ENCODE data around the gene HTT.

Gene HTT

GRCh38 chr4:3218824-3219760 is 144.6 kb downstream of the HTT start:
- no peak for DNase-seq (ENCODE audit: low spot score)

GRCh38 chr4:3219761-3220475 is 145.4 kb downstream of the HTT start:
- DNase-seq (ENCODE audit: low spot score) = no peak

- DNase-seq (ENCODE audit: low spot score) = no peak
Measured at GRCh38 chr4:3220476-3221183, 146.1 kb downstream of the HTT start.

- DNase-seq (ENCODE audit: low spot score) = no peak
Measured at GRCh38 chr4:3221184-3221494, 146.7 kb downstream of the HTT start.

GRCh38 chr4:3221996-3222395 is 147.5 kb downstream of the HTT start:
- no peak for DNase-seq (ENCODE audit: low spot score)

- no peak for DNase-seq (ENCODE audit: low spot score)
Measured at GRCh38 chr4:3223346-3223745, 148.9 kb downstream of the HTT start.

GRCh38 chr4:3223956-3224748 is 149.7 kb downstream of the HTT start:
- DNase-seq (ENCODE audit: low spot score) = no peak

- no peak for DNase-seq (ENCODE audit: low spot score)
Measured at GRCh38 chr4:3225071-3225850, 150.8 kb downstream of the HTT start.

GRCh38 chr4:3225936-3226335 is 151.5 kb downstream of the HTT start:
- no peak for DNase-seq (ENCODE audit: low spot score)

GRCh38 chr4:3226467-3226866 is 152.0 kb downstream of the HTT start:
- DNase-seq (ENCODE audit: low spot score) = no peak

GRCh38 chr4:3226944-3227343 is 152.5 kb downstream of the HTT start:
- no peak for DNase-seq (ENCODE audit: low spot score)

GRCh38 chr4:3227878-3228675 is 153.6 kb downstream of the HTT start:
- DNase-seq (ENCODE audit: low spot score) = no peak

GRCh38 chr4:3228881-3229280 is 154.4 kb downstream of the HTT start:
- DNase-seq (ENCODE audit: low spot score) = no peak

- DNase-seq (ENCODE audit: low spot score) = no peak
Measured at GRCh38 chr4:3229328-3229727, 154.8 kb downstream of the HTT start.

GRCh38 chr4:3229964-3230363 is 155.5 kb downstream of the HTT start:
- DNase-seq (ENCODE audit: low spot score) = no peak

- DNase-seq (ENCODE audit: low spot score) = no peak
Measured at GRCh38 chr4:3231471-3231870, 157.0 kb downstream of the HTT start.

- no peak for DNase-seq (ENCODE audit: low spot score)
Measured at GRCh38 chr4:3232001-3232400, 157.5 kb downstream of the HTT start.

GRCh38 chr4:3232871-3233271 is 158.4 kb downstream of the HTT start:
- no peak for DNase-seq (ENCODE audit: low spot score)

- no peak for DNase-seq (ENCODE audit: low spot score)
Measured at GRCh38 chr4:3233391-3234071, 159.1 kb downstream of the HTT start.
